Measurements from ENCODE around the gene VMAC.
A peak's percentile ranks its signal among the peaks of the same experiment; 100 is the strongest.
"Not testable (repeated sequence)": the region's sequence is repeated elsewhere in the genome, so short reads cannot be mapped to it uniquely, and the experiment has no call there.

Gene VMAC

GRCh38 chr19:5884065-5884811 lies 20.4 kb upstream of the VMAC start:
- not testable (repeated sequence) for DNase-seq

DNA sequence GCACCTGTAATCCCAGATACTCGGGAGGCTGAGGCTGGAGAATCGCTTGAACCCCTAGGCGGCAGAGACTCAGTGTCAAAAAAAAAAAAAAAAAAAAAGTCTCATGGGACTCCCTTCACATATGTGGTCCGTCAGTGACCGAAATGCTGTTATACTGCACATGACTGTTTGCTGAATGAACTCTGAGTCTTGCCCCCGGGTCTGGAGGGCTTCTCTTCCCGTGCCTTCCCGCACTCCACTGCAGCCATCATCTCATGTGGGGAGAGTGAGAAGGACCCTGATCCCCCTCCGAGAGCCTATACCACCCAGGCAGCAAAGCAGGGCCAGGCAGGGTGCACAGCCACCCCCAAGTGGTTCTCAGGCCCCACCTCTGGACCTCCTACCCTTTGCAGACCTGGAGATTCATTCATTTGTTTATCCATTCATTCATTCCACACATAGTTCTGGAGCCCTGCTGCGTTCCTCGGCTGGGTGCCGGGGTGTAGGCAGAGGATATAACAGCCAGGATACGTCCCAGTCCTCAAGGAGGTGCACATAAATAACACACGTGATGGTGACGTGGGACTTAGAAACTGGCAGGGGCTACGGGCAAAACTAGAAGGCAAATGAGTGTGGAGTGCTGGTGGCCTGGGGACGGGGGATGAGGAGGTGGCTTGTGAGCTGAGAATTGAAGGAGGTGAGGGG lies 15.2 kb upstream of the VMAC start:
- no peak for DNase-seq

DNA sequence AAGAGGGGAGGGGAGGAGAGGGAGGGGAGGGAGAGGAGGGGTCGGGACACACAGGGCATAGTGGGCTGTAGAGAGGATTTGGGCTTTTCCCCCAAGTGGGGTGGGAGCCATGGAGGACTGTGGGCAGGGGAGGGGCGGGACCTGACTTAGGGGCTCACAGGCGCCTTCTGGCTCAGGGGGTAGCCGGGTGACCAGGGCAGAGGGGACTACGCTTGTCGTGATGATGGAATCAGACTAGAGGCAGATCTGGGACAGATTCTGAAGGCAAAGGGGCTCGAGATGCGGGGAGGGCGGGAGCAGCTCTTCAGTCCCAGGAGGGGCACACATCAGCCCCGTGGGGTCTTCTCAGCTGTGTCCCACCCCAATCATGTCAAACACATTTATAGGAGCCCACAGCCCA lies 14.6 kb upstream of the VMAC start:
- no peak for DNase-seq

DNA sequence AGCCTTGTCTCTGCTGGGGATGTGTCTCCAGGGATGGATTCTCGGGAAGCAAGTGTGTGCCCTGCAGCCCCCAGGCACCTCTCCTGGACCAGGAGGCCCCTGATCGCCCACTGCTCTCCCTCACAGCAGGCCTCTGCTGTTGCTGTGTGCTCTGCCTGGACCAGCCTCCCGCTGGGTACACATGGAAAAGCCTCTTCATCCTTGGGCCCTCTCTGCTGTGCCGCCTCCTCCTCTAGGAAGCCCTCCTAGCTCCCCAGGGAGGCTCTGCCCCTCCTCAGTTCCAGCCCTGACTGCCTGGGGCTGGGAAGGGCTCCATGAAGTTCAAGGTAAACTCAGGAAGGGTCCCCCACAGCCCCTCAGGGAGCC lies 13.1 kb upstream of the VMAC start:
- DNase-seq, result no peak

GRCh38 chr19:5891938-5892771 lies 12.5 kb upstream of the VMAC start:
- DNase-seq, result peak in 1 of 2 experiments; percentile 11

DNA sequence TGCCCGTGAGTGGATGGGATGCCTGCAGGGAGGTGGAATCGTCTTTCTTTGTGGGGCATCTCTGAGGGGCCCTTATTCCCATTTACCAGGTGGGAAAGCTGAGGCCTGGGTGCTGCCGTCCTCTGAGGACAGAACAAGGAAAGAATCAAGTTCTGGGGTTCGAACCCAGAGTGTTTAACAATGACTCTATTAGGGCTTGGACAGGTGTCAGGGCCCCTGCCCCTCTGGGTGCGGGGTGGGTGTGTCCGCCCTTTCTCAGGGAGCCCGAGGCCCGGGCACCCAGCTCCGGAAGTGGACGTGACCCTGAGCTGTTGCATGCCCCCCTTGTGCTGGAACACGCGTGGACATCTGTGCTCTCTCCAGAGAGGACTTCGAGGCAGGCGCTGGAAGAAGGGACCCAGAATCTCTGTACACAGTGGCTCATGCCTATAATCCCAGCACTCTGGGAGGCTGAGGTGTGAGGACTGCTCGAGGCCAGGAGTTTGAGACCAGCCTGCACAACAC lies 11.8 kb upstream of the VMAC start:
- no peak for DNase-seq

DNA sequence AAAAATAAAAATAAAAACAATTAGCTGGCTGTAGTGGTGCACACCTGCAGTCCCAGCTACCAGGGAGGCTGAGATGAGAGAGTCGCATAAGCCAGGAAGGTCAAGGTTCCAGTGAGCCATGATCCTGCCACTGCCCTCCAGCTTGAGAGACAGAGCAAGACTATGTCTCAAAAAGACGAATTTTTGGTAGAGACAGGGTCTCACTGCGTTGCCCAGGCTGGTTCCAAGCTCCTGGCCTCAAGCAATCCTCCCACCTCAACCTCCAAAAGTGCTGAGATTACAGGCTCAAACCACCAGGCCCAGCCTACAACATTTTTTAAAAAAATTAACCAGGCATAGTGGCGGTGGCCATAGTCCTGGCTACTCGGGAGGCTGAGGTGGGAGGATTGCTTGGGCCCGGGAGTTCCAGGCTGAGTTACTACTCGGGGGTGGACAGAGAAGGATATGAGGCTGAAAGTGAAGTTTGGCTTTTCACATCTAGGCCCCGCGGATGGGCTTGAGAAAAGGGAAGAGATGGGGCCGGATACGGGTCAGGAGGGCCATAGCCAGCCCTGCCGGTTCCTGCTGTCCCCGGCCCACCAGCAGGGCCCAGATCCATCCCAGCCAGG lies 11.3 kb upstream of the VMAC start:
- DNase-seq, result no peak

DNA sequence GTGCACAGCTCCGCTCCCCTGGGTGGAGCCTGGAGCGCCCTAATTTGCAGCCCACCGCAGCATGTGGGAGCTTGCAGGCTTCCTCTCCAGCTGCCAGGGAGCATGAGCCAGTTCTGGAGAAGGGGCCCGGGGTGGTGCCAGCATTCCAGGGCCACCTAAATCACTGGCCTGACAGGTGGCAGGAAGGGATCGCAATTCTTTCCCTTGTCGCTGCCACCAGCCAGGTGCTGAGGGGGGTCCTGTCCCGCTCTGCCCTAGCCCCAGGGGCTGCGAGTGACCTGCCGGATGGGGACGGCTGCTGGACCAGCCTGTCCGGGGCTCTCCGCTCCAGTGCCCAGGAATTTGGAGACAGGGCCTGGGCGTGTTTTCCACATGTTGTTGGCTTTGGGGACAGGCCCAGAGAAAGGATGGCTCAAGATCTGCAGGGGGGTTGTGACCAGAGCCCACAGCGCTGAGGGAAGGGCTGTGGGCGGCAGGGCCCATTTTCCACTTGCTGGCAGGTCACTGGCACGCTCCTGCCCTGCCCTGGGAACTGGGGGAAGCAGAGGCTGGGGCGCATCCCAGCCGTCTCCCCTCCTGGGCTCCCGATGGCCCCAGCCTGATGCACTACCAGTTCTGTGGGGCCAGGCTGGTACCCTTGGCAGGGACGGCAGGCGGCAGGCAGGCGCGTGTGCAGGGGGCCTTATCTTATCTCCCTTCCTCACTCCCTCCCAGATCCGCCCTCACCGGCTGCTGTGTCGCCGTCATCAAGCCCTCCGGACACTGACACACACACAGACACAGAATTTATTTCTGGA lies 10.6 kb upstream of the VMAC start:
- DNase-seq, result no peak

GRCh38 chr19:5894704-5895349 lies 9.8 kb upstream of the VMAC start:
- no peak for DNase-seq

GRCh38 chr19:5895409-5895808 lies 9.3 kb upstream of the VMAC start:
- DNase-seq, result no peak

DNA sequence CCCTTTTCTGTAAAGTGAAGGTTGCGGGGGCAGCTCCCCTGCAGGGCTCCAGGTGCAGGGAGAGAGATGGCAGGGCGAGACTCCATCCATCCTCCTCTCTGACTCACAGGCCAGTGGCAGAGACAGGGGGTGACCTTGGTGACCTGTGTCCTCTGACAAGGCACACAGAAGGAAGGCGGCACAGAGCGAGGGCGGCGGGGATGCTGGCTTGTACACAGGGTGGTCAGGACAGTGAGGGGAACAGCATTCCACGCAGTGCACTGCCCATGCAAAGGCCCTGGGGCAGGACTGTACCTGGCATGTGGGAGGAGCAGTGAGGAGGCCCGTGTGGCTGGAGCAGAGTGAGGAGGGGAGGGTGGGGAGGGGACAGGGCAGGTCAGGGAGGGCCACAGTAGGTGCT lies 8.8 kb upstream of the VMAC start:
- DNase-seq, result no peak

GRCh38 chr19:5896365-5897076 lies 8.2 kb upstream of the VMAC start:
- DNase-seq, result no peak

DNA sequence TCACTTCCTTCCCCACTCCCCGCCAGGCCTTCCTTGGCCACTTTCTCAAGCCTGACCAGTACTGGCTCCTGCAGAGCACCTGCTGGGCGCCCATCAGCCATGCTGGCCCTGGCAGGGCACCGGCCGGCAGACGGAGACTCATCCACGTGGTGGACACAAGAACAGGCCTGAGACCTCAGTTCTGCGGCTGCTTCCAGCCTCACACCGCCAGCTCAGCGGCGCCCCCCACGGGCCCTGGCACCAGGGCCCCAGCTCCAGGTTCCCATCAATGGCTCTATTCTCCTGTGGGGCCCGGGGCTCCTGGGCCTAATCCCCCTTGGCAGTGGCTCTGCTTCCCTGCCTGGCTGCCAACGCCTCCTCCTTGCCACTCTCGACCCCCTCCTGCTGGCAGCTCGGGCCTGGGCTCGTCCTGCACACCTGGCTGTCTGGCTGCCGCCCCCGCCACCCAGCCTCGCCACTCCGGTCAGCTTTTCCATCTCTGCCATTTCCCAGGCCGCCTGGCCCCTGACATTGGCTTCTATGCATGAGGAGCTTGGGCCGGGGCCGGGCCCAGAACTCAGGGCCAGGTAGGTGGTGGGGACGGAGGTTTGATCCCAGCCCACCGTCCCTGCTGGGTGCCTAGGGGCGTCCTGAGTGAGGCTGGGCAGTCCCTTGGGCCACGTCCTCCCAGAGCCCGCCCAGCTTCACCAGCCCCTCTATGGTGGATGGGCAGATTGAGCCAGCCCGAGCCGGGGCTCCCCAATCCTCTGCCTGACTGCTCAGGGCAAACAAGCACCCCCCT lies 7.3 kb upstream of the VMAC start:
- no peak for DNase-seq

- no peak for DNase-seq
These were observed 4.7 kb upstream of the VMAC start for GRCh38 chr19:5899728-5900526.

DNA sequence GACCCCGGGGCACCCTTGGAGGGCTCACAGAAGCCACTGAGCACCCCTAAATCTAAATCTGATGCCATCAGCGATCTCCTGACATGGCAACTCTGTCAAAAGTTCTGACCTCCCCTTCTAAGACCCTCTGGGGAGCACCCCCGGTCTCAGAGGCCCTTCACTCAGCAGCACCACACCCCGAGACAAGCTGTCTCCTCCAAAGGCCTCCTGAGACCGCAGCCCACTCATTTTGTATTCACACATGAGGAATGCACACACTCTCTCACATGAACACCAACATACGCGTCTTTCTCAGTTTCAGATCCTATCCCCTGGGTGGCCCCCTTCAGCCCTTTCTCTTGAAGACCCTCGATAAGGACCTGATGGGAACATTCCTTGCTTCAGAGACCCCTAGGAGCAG lies 3.7 kb upstream of the VMAC start:
- no peak for DNase-seq

- no peak for DNase-seq
These were observed 1.5 kb upstream of the VMAC start for GRCh38 chr19:5903056-5903623.

- peak; percentile 89 to 91 for DNase-seq
These were observed 884 bp upstream of the VMAC start, which contains the start of gene NDUFA11 for GRCh38 chr19:5903624-5904351. Gene NDUFA11, minus strand, starts transcription at chr19:5903790. Its CDS starts 82 bp downstream, at chr19:5903708.

DNA sequence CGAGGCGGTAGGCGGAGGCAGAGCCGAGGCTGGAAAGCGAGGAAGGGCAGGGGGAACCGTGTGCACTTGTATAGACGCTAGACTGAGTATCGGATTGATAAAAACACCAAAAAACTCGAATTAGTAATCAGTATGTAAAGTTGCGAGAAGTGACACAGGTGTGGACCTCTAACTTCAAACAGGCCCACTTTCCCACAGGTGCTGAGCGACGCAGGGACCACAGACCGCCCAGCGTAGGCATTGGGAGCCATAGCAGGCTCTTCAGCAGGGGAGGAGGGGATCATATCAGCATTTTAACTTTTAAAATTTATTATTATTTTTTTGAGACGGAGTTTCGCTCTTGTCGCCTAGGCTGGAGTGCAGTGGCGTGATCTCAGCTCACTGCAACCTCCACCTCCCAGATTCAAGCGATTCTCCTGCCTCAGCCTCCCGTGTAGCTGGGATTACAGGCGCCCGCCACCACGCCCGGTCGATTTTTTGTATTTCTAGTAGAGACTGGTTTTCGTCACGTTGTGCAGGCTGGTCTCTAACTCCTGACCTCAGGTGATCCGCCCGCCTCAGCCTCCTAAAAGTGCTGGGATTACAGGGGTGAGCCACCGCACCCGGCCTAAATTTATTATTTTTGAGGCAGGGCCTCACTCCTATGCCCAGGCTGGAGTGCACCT lies 574 bp downstream of the VMAC start:
- no peak for DNase-seq

All from AML-193 (cell line).